Left lung (tissue), 10 donors: ENCODE measurements around the gene CHKB. TPM values are rescaled to one million over a fixed set of nuclear protein-coding genes. Genes with fewer than 3 reads are reported as not detected.
A peak's percentile ranks its signal among the peaks of the same experiment; 100 is the strongest.

ENCODE experiments used
- ATAC-seq: fragments of 200-7000 bp; cut with Tn5 transposase; one replicate; pipeline ENCODE4 v1.9.1; 2020; ENCODE audit warnings: moderate library complexity
- DNase-seq, 4 donors: peaks; one replicate each; pipeline ENCODE4 v3.0.0-alpha.2; 2013 to 2020
- H3K27ac ChIP-seq, 2 donors: fragments of 200-600 bp; sonication (generic) in 1 of 2; one replicate each; pipeline versions ENCODE4 v1.5.0 to v1.8.0; 2020 to 2021
- H3K27me3 ChIP-seq, 2 donors: fragments of 200-600 bp; sonication (generic) in 1 of 2; one replicate each; pipeline versions ENCODE4 v1.5.0 to v1.8.0; 2020 to 2021
- H3K36me3 ChIP-seq, 2 donors: fragments of 200-600 bp; sonication (generic) in 1 of 2; one replicate each; pipeline versions ENCODE4 v1.5.0 to v1.8.0; 2020 to 2021
- H3K4me1 ChIP-seq, 2 donors: fragments of 200-600 bp; one replicate each; pipeline ENCODE4 v1.8.0; 2021
- H3K4me3 ChIP-seq, 2 donors: fragments of 200-600 bp; sonication (generic) in 1 of 2; one replicate each; pipeline versions ENCODE4 v1.5.0 to v1.8.0; 2020 to 2021; ENCODE audit warnings: mild to moderate bottlenecking in 1 of 2
- H3K9me3 ChIP-seq, 2 donors: fragments of 200-600 bp; sonication (generic) in 1 of 2; one replicate each; pipeline versions ENCODE4 v1.5.0 to v1.8.0; 2020 to 2021
- CTCF ChIP-seq, 2 donors: fragments of 200-600 bp; sonication (generic) in 1 of 2; IDR thresholded peaks; one replicate each; pipeline versions ENCODE4 v1.5.0 to v1.8.0; 2021; ENCODE audit warnings: antibody characterized with exemption in 2 of 2
- intact Hi-C, 2 donors: fragments of 100-400 bp; cut with DNase I; formaldehyde crosslinking; loops; one replicate each; pipeline versions ENCODE4 v1.11.2 to v1.14.2; 2022
- polyA plus RNA-seq, 6 donors: library from polyadenylated mRNA; unstranded; fragments of 120-200 nt; gene quantifications; one replicate each; pipeline ENCODE4 v1.2.1, GENCODE V29; 2013; ENCODE audit not compliant: insufficient read length in 6 of 6
- total RNA-seq, 2 donors: library from RNA; stranded (reverse); fragmentation: NEBNext Ultra II Directional; extraction: Animal tissue kit (Norgen Biotek cat#: 25700); gene quantifications; one replicate each; pipeline ENCODE4 v1.2.1, GENCODE V29; 2021
- donor health status: DM: no; HTN: yes; CAD: no.
- donor health status: DM: no; HTN: no; CAD: no.

CHKB gene
- total and polyA plus RNA-seq, 8 donors = 67.4 to 94.0 (median 83.8) TPM

GRCh38 chr22:50577697-50577986 lies 5.0 kb downstream of the CHKB start:
- Histone ChIP-seq H3K9me3 (no peaks in the 10 kb centered on the region), H3K27ac (no peak overlapping the region), H3K27me3 (peaks cover 0 to 5% of the 10 kb centered on the region in 2 donors), H3K36me3 (peaks cover 0 to 41% of the 10 kb centered on the region in 2 donors), H3K4me3 (no peak overlapping the region), H3K4me1 (peaks cover 10 to 29% of the 10 kb centered on the region in 2 donors)
- ATAC-seq = no peak
- no peak for TF ChIP-seq CTCF (IDR thresholded peaks at IDR 0.05)
- intact Hi-C loops = no loop called here
- no peak for DNase-seq

GRCh38 chr22:50576806-50577696 lies 5.6 kb downstream of the CHKB start:
- no peak overlapping the region for H3K27ac ChIP-seq
- H3K9me3 ChIP-seq = no peaks in the 10 kb centered on the region
- H3K4me3 ChIP-seq = no peak overlapping the region
- TF ChIP-seq CTCF (IDR thresholded peaks at IDR 0.05) = no peak
- peaks cover 0 to 47% of the 10 kb centered on the region in 2 donors for H3K36me3 ChIP-seq
- H3K27me3 ChIP-seq = peaks cover 0 to 5% of the 10 kb centered on the region in 2 donors
- H3K4me1 ChIP-seq = peaks cover 10 to 28% of the 10 kb centered on the region in 2 donors
- intact Hi-C loops = no loop called here
- ATAC-seq (no peak), DNase-seq (no peak)

GRCh38 chr22:50576070-50576469 lies 6.6 kb downstream of the CHKB start:
- DNase-seq = no peak
- Histone ChIP-seq H3K4me1 (peaks cover 5 to 19% of the 10 kb centered on the region in 2 donors), H3K27ac (no peak overlapping the region), H3K36me3 (peaks cover 0 to 54% of the 10 kb centered on the region in 2 donors), H3K4me3 (no peak overlapping the region), H3K9me3 (no peaks in the 10 kb centered on the region), H3K27me3 (peaks cover 0 to 5% of the 10 kb centered on the region in 2 donors)
- peak; percentile 10 for ATAC-seq
- intact Hi-C loops = no loop called here
- TF ChIP-seq CTCF (IDR thresholded peaks at IDR 0.05) = no peak

- peaks cover 5 to 13% of the 10 kb centered on the region in 2 donors for H3K4me1 ChIP-seq
- H3K27me3 ChIP-seq = peaks cover 0 to 5% of the 10 kb centered on the region in 2 donors
- ATAC-seq (no peak), DNase-seq (no peak)
- no peaks in the 10 kb centered on the region for H3K9me3 ChIP-seq
- intact Hi-C loops = no loop called here
- no peak overlapping the region for H3K4me3 ChIP-seq
- H3K27ac ChIP-seq = no peak overlapping the region
- peaks cover 0 to 54% of the 10 kb centered on the region in 2 donors for H3K36me3 ChIP-seq
- TF ChIP-seq CTCF (IDR thresholded peaks at IDR 0.05) = no peak
Measured at GRCh38 chr22:50575426-50575941, 7.2 kb downstream of the CHKB start.

GRCh38 chr22:50574383-50574755 lies 8.3 kb downstream of the CHKB start:
- Histone ChIP-seq H3K36me3 (peaks cover 0 to 57% of the 10 kb centered on the region in 2 donors), H3K4me3 (no peak overlapping the region), H3K27ac (no peak overlapping the region), H3K4me1 (peaks cover 5 to 12% of the 10 kb centered on the region in 2 donors), H3K9me3 (no peaks in the 10 kb centered on the region), H3K27me3 (peaks cover 0 to 5% of the 10 kb centered on the region in 2 donors)
- no peak for TF ChIP-seq CTCF (IDR thresholded peaks at IDR 0.05)
- intact Hi-C loops = no loop called here
- ATAC-seq = no peak
- no peak for DNase-seq
